Progenitor cell of endocrine pancreas (in vitro differentiated cells): ENCODE results near the gene RALB. TPM values are rescaled to one million over a fixed set of nuclear protein-coding genes. Genes with fewer than 3 reads are reported as not detected.

ENCODE experiments used
- DNase-seq: peaks from one replicate; pipeline ENCODE4 v3.0.0; 2021; ENCODE audit warnings: low spot score; ENCODE audit not compliant: unreplicated experiment
- H3K27ac Mint-ChIP-seq: 2 replicates; pipeline ENCODE4 v1.8.0; 2021; ENCODE audit warnings: mild to moderate bottlenecking, moderate library complexity, mixed read lengths
- H3K27me3 Mint-ChIP-seq: 2 replicates; pipeline ENCODE4 v1.8.0; 2021; ENCODE audit warnings: mixed read lengths
- H3K36me3 Mint-ChIP-seq: 2 replicates; pipeline ENCODE4 v1.8.0; 2022; ENCODE audit warnings: mixed read lengths; ENCODE audit not compliant: insufficient read depth
- H3K4me1 Mint-ChIP-seq: 2 replicates; pipeline ENCODE4 v1.8.0; 2021; ENCODE audit warnings: low read depth, mixed read lengths
- H3K4me3 Mint-ChIP-seq: 2 replicates; pipeline ENCODE4 v1.8.0; 2021; ENCODE audit warnings: low read depth, mild to moderate bottlenecking, moderate library complexity, mixed read lengths
- H3K9me3 Mint-ChIP-seq: 2 replicates; pipeline ENCODE4 v1.8.0; 2021; ENCODE audit warnings: low read depth, mixed read lengths
- CTCF ChIP-seq: fragments of 200-600 bp; sonication (generic); IDR thresholded peaks from one replicate; pipeline ENCODE4 v1.5.0; 2021; ENCODE audit warnings: antibody characterized with exemption, mild to moderate bottlenecking; ENCODE audit not compliant: unreplicated experiment
- total RNA-seq: library from RNA; stranded (reverse); gene quantifications from 2 replicates; pipeline ENCODE4 v1.2.1, GENCODE V29; 2021

Gene RALB
- total RNA-seq, 1 donor from 2014 or later: 30.5 TPM

GRCh38 chr2:120321721-120322284 lies 69.2 kb downstream of the RALB start:
- no peak overlapping the region for H3K4me3 Mint-ChIP-seq
- no peak for TF ChIP-seq CTCF
- H3K36me3 Mint-ChIP-seq: no peaks in the 10 kb centered on the region
- DNase-seq: no peak
- peaks cover 45% of the 10 kb centered on the region for H3K27me3 Mint-ChIP-seq
- H3K9me3 Mint-ChIP-seq: no peaks in the 10 kb centered on the region
- H3K4me1 Mint-ChIP-seq: peaks cover 3% of the 10 kb centered on the region
- H3K27ac Mint-ChIP-seq: no peak overlapping the region

GRCh38 chr2:120322329-120322728 lies 69.7 kb downstream of the RALB start:
- Mint-ChIP-seq H3K9me3 (no peaks in the 10 kb centered on the region), H3K4me3 (no peak overlapping the region)

GRCh38 chr2:120323214-120323613 lies 70.6 kb downstream of the RALB start:
- H3K4me1 Mint-ChIP-seq: peaks cover 3% of the 10 kb centered on the region
- no peak for TF ChIP-seq CTCF
- no peak overlapping the region for H3K27ac Mint-ChIP-seq
- peaks cover 48% of the 10 kb centered on the region for H3K27me3 Mint-ChIP-seq
- H3K9me3 Mint-ChIP-seq: no peaks in the 10 kb centered on the region
- H3K36me3 Mint-ChIP-seq: no peaks in the 10 kb centered on the region
- no peak for DNase-seq
- no peak overlapping the region for H3K4me3 Mint-ChIP-seq

More at GRCh38 chr2:120322329-120322728, 69.7 kb downstream of the RALB start:
- TF ChIP-seq CTCF: no peak
- no peaks in the 10 kb centered on the region for H3K36me3 Mint-ChIP-seq
- H3K27ac Mint-ChIP-seq: no peak overlapping the region
- H3K4me1 Mint-ChIP-seq: peaks cover 3% of the 10 kb centered on the region
- peaks cover 46% of the 10 kb centered on the region for H3K27me3 Mint-ChIP-seq
- DNase-seq: no peak

- H3K36me3 Mint-ChIP-seq: no peaks in the 10 kb centered on the region
- DNase-seq: no peak
- TF ChIP-seq CTCF: no peak
- H3K9me3 Mint-ChIP-seq: no peaks in the 10 kb centered on the region
- peaks cover 2% of the 10 kb centered on the region for H3K4me1 Mint-ChIP-seq
- no peak overlapping the region for H3K4me3 Mint-ChIP-seq
- H3K27ac Mint-ChIP-seq: no peak overlapping the region
- peaks cover 50% of the 10 kb centered on the region for H3K27me3 Mint-ChIP-seq
These were observed 71.3 kb downstream of the RALB start for GRCh38 chr2:120323807-120324399.

GRCh38 chr2:120324933-120325332 lies 72.3 kb downstream of the RALB start:
- Mint-ChIP-seq H3K27me3 (peaks cover 52% of the 10 kb centered on the region), H3K4me1 (no peaks in the 10 kb centered on the region), H3K9me3 (no peaks in the 10 kb centered on the region), H3K4me3 (no peak overlapping the region), H3K36me3 (no peaks in the 10 kb centered on the region), H3K27ac (no peak overlapping the region)
- TF ChIP-seq CTCF: no peak
- DNase-seq: no peak
